Measurements from ENCODE around the gene TAP2.
"Not testable (repeated sequence)": the region's sequence is repeated elsewhere in the genome, so short reads cannot be mapped to it uniquely, and the experiment has no call there.

Gene TAP2

DNA sequence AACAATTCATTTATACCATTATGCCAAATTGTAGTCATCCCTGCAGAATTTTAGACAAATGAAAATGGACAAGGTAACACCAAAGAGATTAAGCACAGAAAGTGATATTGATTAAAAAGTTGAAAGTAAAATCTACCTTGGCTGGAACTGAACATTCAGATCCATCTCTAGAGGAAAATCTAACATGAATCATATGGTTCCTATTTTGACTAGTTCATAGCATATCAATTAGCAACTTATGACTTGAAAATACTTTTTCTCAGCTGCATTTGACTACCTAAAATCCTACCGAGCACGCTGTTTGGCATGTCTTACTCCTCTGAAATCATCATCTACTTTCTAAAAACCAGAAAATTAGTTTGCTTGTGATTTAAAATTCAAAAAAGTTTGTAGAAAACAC lies 38.1 kb upstream of the TAP2 start:
- ATAC-seq, result no peak
- TF ChIP-seq BACH2 (CRISPR knock-in tag; IDR thresholded peaks at IDR 0.05; ENCODE audit: borderline replicate concordance), result no peak
- TF ChIP-seq ZNF70 (CRISPR knock-in tag; IDR thresholded peaks at IDR 0.05), result no peak
- TF ChIP-seq RARB (CRISPR knock-in tag; IDR thresholded peaks at IDR 0.05), result no peak
- TF ChIP-seq TCF4 (CRISPR knock-in tag; IDR thresholded peaks at IDR 0.05; ENCODE audit: borderline replicate concordance), result no peak
- TF ChIP-seq ZC3H10 (CRISPR knock-in tag; IDR thresholded peaks at IDR 0.05), result no peak
- TF ChIP-seq, protein P1, sequence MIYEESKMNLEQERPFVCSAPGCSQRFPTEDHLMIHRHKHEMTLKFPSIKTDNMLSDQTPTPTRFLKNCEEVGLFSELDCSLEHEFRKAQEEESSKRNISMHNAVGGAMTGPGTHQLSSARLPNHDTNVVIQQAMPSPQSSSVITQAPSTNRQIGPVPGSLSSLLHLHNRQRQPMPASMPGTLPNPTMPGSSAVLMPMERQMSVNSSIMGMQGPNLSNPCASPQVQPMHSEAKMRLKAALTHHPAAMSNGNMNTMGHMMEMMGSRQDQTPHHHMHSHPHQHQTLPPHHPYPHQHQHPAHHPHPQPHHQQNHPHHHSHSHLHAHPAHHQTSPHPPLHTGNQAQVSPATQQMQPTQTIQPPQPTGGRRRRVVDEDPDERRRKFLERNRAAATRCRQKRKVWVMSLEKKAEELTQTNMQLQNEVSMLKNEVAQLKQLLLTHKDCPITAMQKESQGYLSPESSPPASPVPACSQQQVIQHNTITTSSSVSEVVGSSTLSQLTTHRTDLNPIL (CRISPR knock-in tag; IDR thresholded peaks at IDR 0.05; ENCODE audit: low read depth), result no peak
- no peak for TF ChIP-seq ARNTL (CRISPR knock-in tag; IDR thresholded peaks at IDR 0.05; ENCODE audit: borderline replicate concordance, low read depth)
- TF ChIP-seq ZFP3 (CRISPR knock-in tag; IDR thresholded peaks at IDR 0.05), result no peak
- TF ChIP-seq, protein P2, sequence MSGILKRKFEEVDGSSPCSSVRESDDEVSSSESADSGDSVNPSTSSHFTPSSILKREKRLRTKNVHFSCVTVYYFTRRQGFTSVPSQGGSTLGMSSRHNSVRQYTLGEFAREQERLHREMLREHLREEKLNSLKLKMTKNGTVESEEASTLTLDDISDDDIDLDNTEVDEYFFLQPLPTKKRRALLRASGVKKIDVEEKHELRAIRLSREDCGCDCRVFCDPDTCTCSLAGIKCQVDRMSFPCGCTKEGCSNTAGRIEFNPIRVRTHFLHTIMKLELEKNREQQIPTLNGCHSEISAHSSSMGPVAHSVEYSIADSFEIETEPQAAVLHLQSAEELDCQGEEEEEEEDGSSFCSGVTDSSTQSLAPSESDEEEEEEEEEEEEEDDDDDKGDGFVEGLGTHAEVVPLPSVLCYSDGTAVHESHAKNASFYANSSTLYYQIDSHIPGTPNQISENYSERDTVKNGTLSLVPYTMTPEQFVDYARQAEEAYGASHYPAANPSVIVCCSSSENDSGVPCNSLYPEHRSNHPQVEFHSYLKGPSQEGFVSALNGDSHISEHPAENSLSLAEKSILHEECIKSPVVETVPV (CRISPR knock-in tag; IDR thresholded peaks at IDR 0.05), result no peak
- no peak for TF ChIP-seq OSR1 (CRISPR knock-in tag; IDR thresholded peaks at IDR 0.05)
- no peak for TF ChIP-seq TOX (CRISPR knock-in tag; IDR thresholded peaks at IDR 0.05; ENCODE audit: borderline replicate concordance)

DNA sequence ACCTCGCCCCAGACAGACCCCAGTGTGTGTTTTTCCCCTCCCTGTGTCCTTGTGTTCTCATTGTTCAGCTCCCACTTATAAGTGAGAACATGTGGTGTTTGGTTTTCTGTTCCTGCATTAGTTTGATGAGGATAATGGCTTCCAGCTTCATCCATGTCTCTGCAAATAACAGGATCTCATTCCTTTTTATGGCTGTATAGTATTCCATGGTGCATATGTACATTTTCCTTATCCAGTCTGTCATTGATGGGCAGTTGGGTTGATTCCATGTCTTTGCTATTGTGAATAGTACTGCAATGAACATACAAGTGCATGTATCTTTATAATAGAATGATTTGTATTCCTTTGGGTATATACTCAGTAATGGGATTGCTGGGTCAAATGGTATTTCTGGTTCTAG lies 35.4 kb upstream of the TAP2 start:
- not testable (repeated sequence) for ATAC-seq

DNA sequence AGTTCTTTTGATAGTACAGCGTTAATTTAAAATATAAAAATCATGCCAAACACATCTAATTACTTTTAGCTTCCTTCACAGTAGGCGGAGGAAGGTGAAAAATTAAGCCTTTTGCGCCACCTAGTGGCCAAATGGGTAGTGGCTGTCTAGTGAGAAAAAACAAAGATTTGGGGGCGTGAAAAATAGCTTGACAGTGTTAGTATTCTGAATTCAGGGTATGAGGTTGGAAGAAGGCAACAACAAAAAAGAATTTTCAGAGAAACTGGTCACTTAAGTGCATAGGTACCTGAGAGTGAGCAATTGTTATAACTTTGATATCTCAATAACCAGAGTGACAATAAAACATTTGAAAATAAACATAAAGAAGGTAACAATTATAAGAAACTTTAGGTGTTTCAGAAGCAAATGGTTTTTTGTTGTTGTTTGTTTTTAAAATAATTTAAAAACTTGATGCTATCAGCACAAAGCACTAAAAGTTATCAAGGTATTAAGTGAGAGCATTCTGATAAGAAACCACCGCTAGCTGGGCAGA lies 29.8 kb upstream of the TAP2 start:
- TF ChIP-seq OSR1 (CRISPR knock-in tag; IDR thresholded peaks at IDR 0.05) (no peak), ZC3H10 (CRISPR knock-in tag; IDR thresholded peaks at IDR 0.05) (no peak), ZNF8 (CRISPR knock-in tag; IDR thresholded peaks at IDR 0.05) (no peak), ZNF565 (CRISPR knock-in tag; conservative IDR thresholded peaks at IDR 0.05; ENCODE audit: low read depth) (no peak), ZFP30 (CRISPR knock-in tag; IDR thresholded peaks at IDR 0.05) (no peak), ISL1 (CRISPR knock-in tag; IDR thresholded peaks at IDR 0.05) (no peak), ARNTL (CRISPR knock-in tag; IDR thresholded peaks at IDR 0.05; ENCODE audit: borderline replicate concordance, low read depth) (no peak), ZFP3 (CRISPR knock-in tag; IDR thresholded peaks at IDR 0.05) (no peak), SNAI2 (CRISPR knock-in tag; IDR thresholded peaks at IDR 0.05) (no peak), CSDC2 (CRISPR knock-in tag; IDR thresholded peaks at IDR 0.05) (no peak), ZNF70 (CRISPR knock-in tag; IDR thresholded peaks at IDR 0.05) (no peak), ESRRG (CRISPR knock-in tag; IDR thresholded peaks at IDR 0.05) (no peak), TCF4 (CRISPR knock-in tag; IDR thresholded peaks at IDR 0.05; ENCODE audit: borderline replicate concordance) (no peak), BACH2 (CRISPR knock-in tag; IDR thresholded peaks at IDR 0.05; ENCODE audit: borderline replicate concordance) (no peak), PPARA (CRISPR knock-in tag; IDR thresholded peaks at IDR 0.05; ENCODE audit: borderline replicate concordance) (no peak), GLIS3 (CRISPR knock-in tag; IDR thresholded peaks at IDR 0.05) (no peak)
- TF ChIP-seq, protein P3, sequence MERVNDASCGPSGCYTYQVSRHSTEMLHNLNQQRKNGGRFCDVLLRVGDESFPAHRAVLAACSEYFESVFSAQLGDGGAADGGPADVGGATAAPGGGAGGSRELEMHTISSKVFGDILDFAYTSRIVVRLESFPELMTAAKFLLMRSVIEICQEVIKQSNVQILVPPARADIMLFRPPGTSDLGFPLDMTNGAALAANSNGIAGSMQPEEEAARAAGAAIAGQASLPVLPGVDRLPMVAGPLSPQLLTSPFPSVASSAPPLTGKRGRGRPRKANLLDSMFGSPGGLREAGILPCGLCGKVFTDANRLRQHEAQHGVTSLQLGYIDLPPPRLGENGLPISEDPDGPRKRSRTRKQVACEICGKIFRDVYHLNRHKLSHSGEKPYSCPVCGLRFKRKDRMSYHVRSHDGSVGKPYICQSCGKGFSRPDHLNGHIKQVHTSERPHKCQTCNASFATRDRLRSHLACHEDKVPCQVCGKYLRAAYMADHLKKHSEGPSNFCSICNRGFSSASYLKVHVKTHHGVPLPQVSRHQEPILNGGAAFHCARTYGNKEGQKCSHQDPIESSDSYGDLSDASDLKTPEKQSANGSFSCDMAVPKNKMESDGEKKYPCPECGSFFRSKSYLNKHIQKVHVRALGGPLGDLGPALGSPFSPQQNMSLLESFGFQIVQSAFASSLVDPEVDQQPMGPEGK (CRISPR knock-in tag; IDR thresholded peaks at IDR 0.05; ENCODE audit: borderline replicate concordance), result no peak
- TF ChIP-seq, protein P1 (CRISPR knock-in tag; IDR thresholded peaks at IDR 0.05; ENCODE audit: low read depth), result no peak
- TF ChIP-seq, protein P2 (CRISPR knock-in tag; IDR thresholded peaks at IDR 0.05), result no peak
- ATAC-seq, result peak; percentile 89
